CD4-positive, CD25-positive, alpha-beta regulatory T cell (primary cell): ENCODE results near the gene COA8. TPM values are rescaled to one million over a fixed set of nuclear protein-coding genes. Genes with fewer than 3 reads are reported as not detected.
"Not testable (repeated sequence)": the region's sequence is repeated elsewhere in the genome, so short reads cannot be mapped to it uniquely, and the experiment has no call there.

Experiments used
- ATAC-seq, 2 donors: fragments of 150-1000 bp; cut with Tn5 transposase; one replicate each; pipeline ENCODE4 v1.10.0; 2021; ENCODE audit warnings: low read depth in 2 of 2, moderate number of reproducible peaks in 2 of 2, moderate library complexity in 1 of 2
- DNase-seq, 3 donors: peaks; one replicate each; pipeline versions ENCODE4 v3.0.0 to v3.0.0-alpha.2; 2012 to 2022; ENCODE audit warnings: mixed read lengths in 1 of 3
- H3K27ac ChIP-seq: one replicate; pipeline ENCODE4 v1.7.0; 2013; ENCODE audit warnings: mild to moderate bottlenecking, low read length; ENCODE audit not compliant: insufficient read depth, poor library complexity, severe bottlenecking
- H3K27me3 ChIP-seq: one replicate; pipeline ENCODE4 v1.7.0; 2013; ENCODE audit warnings: low read length; ENCODE audit not compliant: control insufficient read depth, insufficient read depth
- H3K36me3 ChIP-seq: one replicate; pipeline ENCODE4 v1.7.0; 2013; ENCODE audit warnings: mild to moderate bottlenecking, low read length, moderate library complexity; ENCODE audit not compliant: control insufficient read depth, insufficient read depth
- H3K4me1 ChIP-seq: 2 replicates; pipeline ENCODE4 v1.7.0; 2013; ENCODE audit warnings: mild to moderate bottlenecking, low read length; ENCODE audit not compliant: insufficient read depth, control insufficient read depth, poor library complexity, severe bottlenecking
- H3K4me3 ChIP-seq: one replicate; pipeline ENCODE4 v1.7.0; 2013; ENCODE audit warnings: low read depth, mild to moderate bottlenecking, low read length, moderate library complexity
- H3K9me3 ChIP-seq, 2 experiments: 1 replicate in 1 of 2; 2 replicates in 1 of 2; pipeline ENCODE4 v1.7.0; 2013; ENCODE audit warnings: low read length in 2 of 2, mild to moderate bottlenecking in 1 of 2, moderate library complexity in 1 of 2; ENCODE audit not compliant: control insufficient read depth in 2 of 2
- H3K27ac Mint-ChIP-seq, 3 donors: one replicate each; pipeline ENCODE4 v1.8.0; 2020 to 2022; ENCODE audit warnings: mild to moderate bottlenecking in 3 of 3, mixed read lengths in 3 of 3, moderate library complexity in 2 of 3
- H3K27me3 Mint-ChIP-seq: one replicate; pipeline ENCODE4 v1.8.0; 2022; ENCODE audit warnings: mild to moderate bottlenecking, mixed read lengths
- H3K36me3 Mint-ChIP-seq: one replicate; pipeline ENCODE4 v1.8.0; 2020; ENCODE audit warnings: mixed read lengths
- H3K4me1 Mint-ChIP-seq, 4 donors: one replicate each; pipeline ENCODE4 v1.8.0; 2020 to 2022; ENCODE audit warnings: mixed read lengths in 4 of 4, mild to moderate bottlenecking in 1 of 4
- H3K4me3 Mint-ChIP-seq, 4 donors: one replicate each; pipeline ENCODE4 v1.8.0; 2020 to 2022; ENCODE audit warnings: mild to moderate bottlenecking in 4 of 4, mixed read lengths in 4 of 4, moderate library complexity in 3 of 4
- H3K9me3 Mint-ChIP-seq, 7 donors: one replicate each; pipeline ENCODE4 v1.8.0; 2020 to 2022; ENCODE audit warnings: mixed read lengths in 7 of 7, mild to moderate bottlenecking in 3 of 7, moderate library complexity in 2 of 7
- polyA plus RNA-seq, 4 donors: library from polyadenylated mRNA; unstranded; fragments of 300-500 nt; fragmentation: Illumina TruSeq; gene quantifications; one replicate each; pipeline ENCODE4 v1.2.3, GENCODE V29; 2021
- total RNA-seq: library from RNA; stranded (reverse); gene quantifications from one replicate; pipeline ENCODE4 v1.2.3, GENCODE V29; 2022

The COA8 gene
- total and polyA plus RNA-seq, 5 donors from 2014 or later: 15.1 to 55.0 (median 48.6) TPM

- Mint-ChIP-seq H3K36me3 (no peaks in the 10 kb centered on the region), H3K27me3 (peaks cover 6% of the 10 kb centered on the region), H3K27ac (peak overlapping the region in 2 of 3 donors; percentile 32 to 78), H3K9me3 (peaks cover 0 to 7% (median 0%) of the 10 kb centered on the region in 7 donors), H3K4me1 (peaks cover 7 to 25% (median 13%) of the 10 kb centered on the region in 4 donors), H3K4me3 (peak overlapping the region; percentile 76 to 89 (median 84))
- ATAC-seq: peak; percentile 79 to 81
- no peaks in the 10 kb centered on the region for H3K36me3 ChIP-seq
- H3K27ac ChIP-seq: no peak overlapping the region
- DNase-seq: peak; percentile 13 to 69 (median 40)
- H3K4me3 ChIP-seq: peak overlapping the region; percentile 66
- H3K4me1 ChIP-seq: peaks cover 18% of the 10 kb centered on the region
- no peaks in the 10 kb centered on the region for H3K27me3 ChIP-seq
- peaks cover 7% of the 10 kb centered on the region in 2 experiments for H3K9me3 ChIP-seq
Observed at GRCh38 chr14:103606963-103607668, 44.4 kb downstream of the COA8 start.

- Histone ChIP-seq H3K36me3 (no peaks in the 10 kb centered on the region), H3K27me3 (no peaks in the 10 kb centered on the region), H3K4me1 (peaks cover 18% of the 10 kb centered on the region), H3K9me3 (peaks cover 7% of the 10 kb centered on the region in 2 experiments), H3K4me3 (peak overlapping the region; percentile 66), H3K27ac (no peak overlapping the region)
- DNase-seq (no peak), ATAC-seq (peak in 1 of 2 donors; percentile 10)
- Mint-ChIP-seq H3K4me1 (peaks cover 7 to 25% (median 13%) of the 10 kb centered on the region in 4 donors), H3K9me3 (peaks cover 0 to 8% (median 0%) of the 10 kb centered on the region in 7 donors), H3K4me3 (peak overlapping the region; percentile 76 to 89 (median 84)), H3K27ac (peak overlapping the region in 1 of 3 donors; percentile 78), H3K27me3 (peaks cover 6% of the 10 kb centered on the region), H3K36me3 (no peaks in the 10 kb centered on the region)
Observed at GRCh38 chr14:103607822-103608221, 45.1 kb downstream of the COA8 start.

- not testable (repeated sequence) for ATAC-seq, DNase-seq, H3K9me3 ChIP-seq, H3K9me3 Mint-ChIP-seq, H3K36me3 ChIP-seq, H3K27me3 ChIP-seq, H3K27me3 Mint-ChIP-seq, H3K4me3 ChIP-seq, H3K36me3 Mint-ChIP-seq, H3K27ac Mint-ChIP-seq, H3K27ac ChIP-seq, H3K4me3 Mint-ChIP-seq
- H3K4me1 Mint-ChIP-seq: peaks cover 7 to 25% (median 13%) of the 10 kb centered on the region in 4 donors
- peaks cover 18% of the 10 kb centered on the region for H3K4me1 ChIP-seq
Observed at GRCh38 chr14:103609081-103609480, 46.3 kb downstream of the COA8 start.

- ATAC-seq: no peak
- peaks cover 0 to 8% (median 0%) of the 10 kb centered on the region in 7 donors for H3K9me3 Mint-ChIP-seq
- no peak overlapping the region for H3K27ac Mint-ChIP-seq
- H3K4me1 ChIP-seq: peaks cover 18% of the 10 kb centered on the region
- H3K4me3 ChIP-seq: no peak overlapping the region
- H3K36me3 Mint-ChIP-seq: no peaks in the 10 kb centered on the region
- no peak overlapping the region for H3K27ac ChIP-seq
- H3K4me1 Mint-ChIP-seq: peaks cover 7 to 23% (median 13%) of the 10 kb centered on the region in 4 donors
- H3K27me3 ChIP-seq: no peaks in the 10 kb centered on the region
- no peaks in the 10 kb centered on the region for H3K36me3 ChIP-seq
- DNase-seq: no peak
- peaks cover 7% of the 10 kb centered on the region in 2 experiments for H3K9me3 ChIP-seq
- H3K27me3 Mint-ChIP-seq: peaks cover 6% of the 10 kb centered on the region
- H3K4me3 Mint-ChIP-seq: no peak overlapping the region
Observed at GRCh38 chr14:103611215-103611614, 48.5 kb downstream of the COA8 start.

GRCh38 chr14:103613517-103613916 is 50.8 kb downstream of the COA8 start:
- no peak for ATAC-seq
- Mint-ChIP-seq H3K27ac (no peak overlapping the region), H3K4me1 (peaks cover 0 to 4% (median 0%) of the 10 kb centered on the region in 4 donors), H3K9me3 (peaks cover 0 to 8% (median 0%) of the 10 kb centered on the region in 7 donors), H3K27me3 (peaks cover 6% of the 10 kb centered on the region), H3K4me3 (no peak overlapping the region), H3K36me3 (no peaks in the 10 kb centered on the region)
- Histone ChIP-seq H3K27me3 (no peaks in the 10 kb centered on the region), H3K4me1 (no peaks in the 10 kb centered on the region), H3K27ac (no peak overlapping the region), H3K4me3 (no peak overlapping the region), H3K9me3 (peaks cover 7% of the 10 kb centered on the region in 2 experiments), H3K36me3 (no peaks in the 10 kb centered on the region)
- DNase-seq: no peak

GRCh38 chr14:103616635-103617300 is 54.0 kb downstream of the COA8 start:
- Mint-ChIP-seq H3K4me1 (no peaks in the 10 kb centered on the region), H3K9me3 (peaks cover 0 to 4% (median 0%) of the 10 kb centered on the region in 7 donors), H3K4me3 (no peak overlapping the region), H3K27ac (no peak overlapping the region), H3K36me3 (no peaks in the 10 kb centered on the region), H3K27me3 (no peaks in the 10 kb centered on the region)
- no peak for ATAC-seq
- H3K9me3 ChIP-seq: no peaks in the 10 kb centered on the region
- no peak overlapping the region for H3K27ac ChIP-seq
- H3K4me1 ChIP-seq: no peaks in the 10 kb centered on the region
- no peaks in the 10 kb centered on the region for H3K27me3 ChIP-seq
- H3K4me3 ChIP-seq: no peak overlapping the region
- H3K36me3 ChIP-seq: no peaks in the 10 kb centered on the region
- DNase-seq: no peak

- H3K27me3 ChIP-seq: no peaks in the 10 kb centered on the region
- no peaks in the 10 kb centered on the region for H3K36me3 ChIP-seq
- H3K4me3 ChIP-seq: no peak overlapping the region
- no peak for DNase-seq
- H3K27ac ChIP-seq: no peak overlapping the region
- Mint-ChIP-seq H3K4me3 (no peak overlapping the region), H3K36me3 (no peaks in the 10 kb centered on the region), H3K4me1 (peaks cover 0 to 4% (median under 1%) of the 10 kb centered on the region in 4 donors), H3K27ac (no peak overlapping the region), H3K27me3 (no peaks in the 10 kb centered on the region), H3K9me3 (no peaks in the 10 kb centered on the region)
- peaks cover 7% of the 10 kb centered on the region for H3K4me1 ChIP-seq
- no peak for ATAC-seq
- H3K9me3 ChIP-seq: no peaks in the 10 kb centered on the region
Observed at GRCh38 chr14:103619057-103619456, 56.3 kb downstream of the COA8 start.
